Naive thymus-derived CD4-positive, alpha-beta T cell (primary cell): ENCODE results near the gene TMEM100. TPM values are rescaled to one million over a fixed set of nuclear protein-coding genes. Genes with fewer than 3 reads are reported as not detected.

ENCODE experiments used
- ATAC-seq: fragments of 150-1000 bp; cut with Tn5 transposase; 2 replicates; pipeline ENCODE4 v1.10.0; 2021; ENCODE audit warnings: mild to moderate bottlenecking, moderate library complexity
- CTCF ChIA-PET: fragments of 350-600 bp; sonication (Branson Sonifier 250); formaldehyde crosslinking; loops from one replicate; lab custom pipeline; 2021; ENCODE audit warnings: antibody characterized with exemption; lab: Charles Lee
- POLR2A ChIA-PET: fragments of 350-600 bp; sonication (Branson Sonifier 250); formaldehyde crosslinking; loops from one replicate; lab custom pipeline; 2021; ENCODE audit warnings: antibody characterized with exemption, inconsistent platforms; lab: Charles Lee
- DNase-seq, 9 donors: peaks; one replicate each; pipeline versions ENCODE4 v3.0.0 to v3.0.0-alpha.2; 2020 to 2022; ENCODE audit warnings: mixed read lengths in 1 of 9
- H3K27ac ChIP-seq: one replicate; pipeline ENCODE4 v1.7.0; 2013; ENCODE audit warnings: mild to moderate bottlenecking, low read depth, low read length, moderate library complexity
- H3K27me3 ChIP-seq, 2 donors: one replicate each; pipeline ENCODE4 v1.7.0; 2013; ENCODE audit warnings: low read length in 2 of 2, mild to moderate bottlenecking in 2 of 2, moderate library complexity in 2 of 2; ENCODE audit not compliant: control insufficient read depth in 2 of 2, insufficient read depth in 2 of 2
- H3K36me3 ChIP-seq, 3 experiments: 1 replicate in 2 of 3; 2 replicates in 1 of 3; pipeline ENCODE4 v1.7.0; 2013; ENCODE audit warnings: low read length in 3 of 3, mild to moderate bottlenecking in 3 of 3, moderate library complexity in 1 of 3; ENCODE audit not compliant: insufficient read depth in 3 of 3, control insufficient read depth in 2 of 3
- H3K4me1 ChIP-seq, 2 donors: one replicate each; pipeline ENCODE4 v1.7.0; 2013; ENCODE audit warnings: low read length in 2 of 2, mild to moderate bottlenecking in 2 of 2, moderate library complexity in 1 of 2; ENCODE audit not compliant: control insufficient read depth in 2 of 2, insufficient read depth in 2 of 2
- H3K4me3 ChIP-seq: 2 replicates; pipeline ENCODE4 v1.7.0; 2013; ENCODE audit warnings: mild to moderate bottlenecking, low read length
- H3K9me3 ChIP-seq, 3 experiments: 1 replicate in 2 of 3; 2 replicates in 1 of 3; pipeline ENCODE4 v1.7.0; 2013; ENCODE audit warnings: low read length in 3 of 3; ENCODE audit not compliant: control insufficient read depth in 2 of 3
- H3K27ac Mint-ChIP-seq, 9 donors: one replicate each; pipeline ENCODE4 v1.8.0; 2020 to 2022; ENCODE audit warnings: mixed read lengths in 9 of 9, mild to moderate bottlenecking in 8 of 9, moderate library complexity in 5 of 9, inconsistent platforms in 2 of 9
- H3K27me3 Mint-ChIP-seq, 5 donors: one replicate each; pipeline ENCODE4 v1.8.0; 2021 to 2022; ENCODE audit warnings: mixed read lengths in 5 of 5, mild to moderate bottlenecking in 1 of 5
- H3K36me3 Mint-ChIP-seq, 5 donors: one replicate each; pipeline ENCODE4 v1.8.0; 2020 to 2022; ENCODE audit warnings: mixed read lengths in 5 of 5, mild to moderate bottlenecking in 3 of 5, inconsistent platforms in 1 of 5
- H3K4me1 Mint-ChIP-seq, 7 donors: one replicate each; pipeline ENCODE4 v1.8.0; 2020 to 2022; ENCODE audit warnings: mixed read lengths in 7 of 7, mild to moderate bottlenecking in 3 of 7, inconsistent platforms in 1 of 7
- H3K4me3 Mint-ChIP-seq, 10 donors: one replicate each; pipeline ENCODE4 v1.8.0; 2020 to 2022; ENCODE audit warnings: mild to moderate bottlenecking in 10 of 10, mixed read lengths in 10 of 10, moderate library complexity in 6 of 10, inconsistent platforms in 2 of 10
- H3K9me3 Mint-ChIP-seq, 11 donors: one replicate each; pipeline ENCODE4 v1.8.0; 2020 to 2022; ENCODE audit warnings: mixed read lengths in 11 of 11, mild to moderate bottlenecking in 4 of 11, inconsistent platforms in 1 of 11, moderate library complexity in 1 of 11
- intact Hi-C, 2 donors: fragments of 100-400 bp; cut with micrococcal nuclease; formaldehyde crosslinking; loops; one replicate each; pipeline ENCODE4 v1.15.1; 2023
- polyA plus RNA-seq, 2 donors: library from polyadenylated mRNA; unstranded; fragments of 300-500 nt; fragmentation: Illumina TruSeq; gene quantifications; one replicate each; pipeline ENCODE4 v1.2.3, GENCODE V29; 2021
- total RNA-seq, 6 experiments: library from RNA in 5 of 6; stranded (reverse) in 5 of 6; gene quantifications; 1 replicate in 5 of 6; 2 replicates in 1 of 6; pipeline ENCODE4 v1.2.3 and lab custom pipeline; 2021 to 2026

TMEM100 gene
- total and polyA plus RNA-seq, 7 experiments from 2014 or later: not detected

GRCh38 chr17:55722016-55722736 lies 488 bp downstream of the TMEM100 start:
- no peak overlapping the region for H3K27ac ChIP-seq
- H3K4me1 Mint-ChIP-seq: no peaks in the 10 kb centered on the region
- H3K27ac Mint-ChIP-seq: no peak overlapping the region
- H3K9me3 Mint-ChIP-seq: no peaks in the 10 kb centered on the region
- no peaks in the 10 kb centered on the region for H3K36me3 Mint-ChIP-seq
- H3K36me3 ChIP-seq: no peaks in the 10 kb centered on the region
- H3K9me3 ChIP-seq: no peaks in the 10 kb centered on the region
- intact Hi-C loops: no loop called here
- H3K4me3 ChIP-seq: no peak overlapping the region
- H3K27me3 Mint-ChIP-seq: peaks cover 34 to 60% (median 41%) of the 10 kb centered on the region in 5 donors
- CTCF ChIA-PET: interaction anchor here (1.1 kb wide), 1 partner anchor 196 kb away, joined by 3 read pairs; no protein-coding TSS in a partner anchor
- POLR2A ChIA-PET: no interaction called here
- DNase-seq (no peak), ATAC-seq (no peak)
- H3K4me1 ChIP-seq: no peaks in the 10 kb centered on the region
- H3K27me3 ChIP-seq: no peaks in the 10 kb centered on the region
- H3K4me3 Mint-ChIP-seq: no peak overlapping the region

DNA sequence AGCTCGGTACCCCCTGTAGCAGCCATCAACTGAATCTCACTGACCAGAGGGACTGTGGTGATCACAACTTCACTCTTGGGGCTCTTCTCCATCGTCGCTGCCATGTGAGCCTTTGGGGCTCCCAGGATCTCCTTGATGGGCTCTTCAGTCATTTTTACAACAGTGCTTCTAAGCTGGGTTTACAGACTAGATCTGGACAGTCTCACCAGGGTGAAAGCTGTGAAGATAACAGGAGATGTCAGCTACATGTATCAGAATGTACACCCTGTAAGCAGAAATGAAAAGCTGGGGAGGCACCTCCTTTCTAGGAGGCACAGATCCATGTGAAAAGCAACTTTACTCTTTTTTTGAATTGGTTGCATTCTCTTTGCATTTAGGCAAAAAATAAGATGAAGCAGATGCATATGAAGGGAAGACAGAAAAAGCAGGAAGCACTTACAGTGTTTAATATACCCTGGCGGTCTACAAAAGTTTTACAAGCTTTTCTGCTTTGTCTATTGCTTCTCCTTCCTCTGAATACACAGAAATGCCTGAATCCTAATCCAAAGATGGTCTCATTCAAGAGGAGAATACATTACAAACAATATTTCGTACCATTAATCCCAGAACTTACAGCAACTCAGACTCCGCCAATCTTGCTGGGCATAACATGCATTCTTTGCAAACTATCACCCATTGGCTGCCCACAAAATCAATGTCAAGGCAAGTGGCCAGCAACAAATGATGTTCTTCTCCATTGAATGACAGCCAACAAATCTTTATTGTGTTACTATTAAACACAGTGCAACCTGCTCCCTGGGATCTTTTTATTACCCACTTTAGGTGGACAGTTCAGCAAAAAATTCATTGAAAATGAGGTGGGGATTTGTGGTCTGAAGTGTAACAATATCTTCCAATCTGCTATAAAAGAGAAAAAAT lies 1.5 kb downstream of the TMEM100 start:
- no peak overlapping the region for H3K27ac Mint-ChIP-seq
- Histone ChIP-seq H3K9me3 (no peaks in the 10 kb centered on the region), H3K27ac (no peak overlapping the region), H3K4me1 (no peaks in the 10 kb centered on the region), H3K27me3 (no peaks in the 10 kb centered on the region), H3K36me3 (no peaks in the 10 kb centered on the region), H3K4me3 (no peak overlapping the region)
- no peaks in the 10 kb centered on the region for H3K9me3 Mint-ChIP-seq
- no peaks in the 10 kb centered on the region for H3K4me1 Mint-ChIP-seq
- H3K36me3 Mint-ChIP-seq: no peaks in the 10 kb centered on the region
- CTCF ChIA-PET: interaction anchor here (1.1 to 1.4 kb wide), 3 partner anchors 18 to 195 kb away, joined by 3 read pairs; no protein-coding TSS in a partner anchor
- ATAC-seq (no peak), DNase-seq (no peak)
- peaks cover 26 to 51% (median 32%) of the 10 kb centered on the region in 5 donors for H3K27me3 Mint-ChIP-seq
- POLR2A ChIA-PET: no interaction called here
- no peak overlapping the region for H3K4me3 Mint-ChIP-seq
- intact Hi-C loops: no loop called here

DNA sequence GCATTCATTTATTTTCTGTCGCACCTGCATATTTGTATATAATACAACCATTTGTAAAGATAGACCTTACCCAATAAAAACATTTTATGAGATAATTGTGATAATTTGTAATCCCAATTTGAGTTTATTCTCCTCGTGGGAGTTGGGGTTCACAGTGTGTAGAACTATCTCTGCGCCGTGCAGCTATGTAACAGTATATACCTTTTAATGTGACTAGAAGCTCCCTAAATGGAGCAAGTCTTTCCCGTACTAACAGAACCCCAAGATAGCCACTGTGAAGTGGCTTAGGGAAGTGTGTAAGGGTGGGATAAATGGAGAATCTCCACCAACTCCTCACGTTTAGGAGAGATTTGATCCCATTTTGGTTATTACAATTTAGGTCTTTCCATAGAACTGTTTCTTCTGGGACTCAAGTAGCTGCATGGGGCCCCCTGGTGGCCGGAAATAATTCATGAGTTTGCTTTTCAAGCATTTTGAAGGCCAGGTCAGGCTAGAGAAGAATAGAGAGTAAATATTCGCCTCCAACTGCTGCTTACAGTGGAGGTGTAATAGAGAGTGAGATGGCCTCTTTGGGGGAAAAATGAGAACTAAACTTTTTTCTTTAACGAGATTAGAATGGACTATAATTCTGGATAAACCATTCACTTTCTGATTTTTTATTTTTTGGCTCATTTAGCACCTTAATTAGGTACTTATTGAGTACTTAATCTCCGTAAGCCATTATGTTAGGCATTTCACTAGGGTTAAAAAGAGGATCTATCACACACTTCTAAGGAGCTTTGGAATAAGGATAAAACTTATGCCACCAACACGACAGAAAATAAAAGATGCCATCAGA lies 4.5 kb downstream of the TMEM100 start:
- intact Hi-C loops: loop anchor here (1.0 to 2.0 kb wide), 3 partner anchors 117 to 998 kb away; no protein-coding TSS in a partner anchor

GRCh38 chr17:55717432-55717831 lies 5.2 kb downstream of the TMEM100 start:
- H3K4me3 Mint-ChIP-seq: no peak overlapping the region
- H3K27me3 Mint-ChIP-seq: peaks cover 13 to 22% (median 20%) of the 10 kb centered on the region in 5 donors
- H3K4me1 Mint-ChIP-seq: no peaks in the 10 kb centered on the region
- POLR2A ChIA-PET: no interaction called here
- no peak overlapping the region for H3K27ac ChIP-seq
- intact Hi-C loops: no loop called here
- H3K27me3 ChIP-seq: no peaks in the 10 kb centered on the region
- H3K36me3 Mint-ChIP-seq: no peaks in the 10 kb centered on the region
- no peaks in the 10 kb centered on the region for H3K4me1 ChIP-seq
- no peak overlapping the region for H3K4me3 ChIP-seq
- DNase-seq (no peak), ATAC-seq (no peak)
- no peaks in the 10 kb centered on the region for H3K9me3 ChIP-seq
- H3K27ac Mint-ChIP-seq: no peak overlapping the region
- CTCF ChIA-PET: interaction anchor here (0.5 to 3.2 kb wide), 7 partner anchors 39 to 627 kb away, joined by 3 to 23 read pairs (median 5); no protein-coding TSS in a partner anchor
- no peaks in the 10 kb centered on the region for H3K9me3 Mint-ChIP-seq
- no peaks in the 10 kb centered on the region for H3K36me3 ChIP-seq

More for the DNA sequence above, 4.5 kb downstream of the TMEM100 start:
- H3K9me3 Mint-ChIP-seq: no peaks in the 10 kb centered on the region
- Histone ChIP-seq H3K27me3 (no peaks in the 10 kb centered on the region), H3K27ac (no peak overlapping the region), H3K4me3 (no peak overlapping the region), H3K9me3 (no peaks in the 10 kb centered on the region), H3K4me1 (no peaks in the 10 kb centered on the region), H3K36me3 (no peaks in the 10 kb centered on the region)
- H3K36me3 Mint-ChIP-seq: no peaks in the 10 kb centered on the region
- H3K4me1 Mint-ChIP-seq: no peaks in the 10 kb centered on the region
- CTCF ChIA-PET: interaction anchor here (0.6 to 3.2 kb wide), 7 partner anchors 40 to 680 kb away, joined by 3 to 23 read pairs (median 5); no protein-coding TSS in a partner anchor
- no peak overlapping the region for H3K4me3 Mint-ChIP-seq
- peak; percentile 49 for ATAC-seq
- H3K27ac Mint-ChIP-seq: no peak overlapping the region
- peak; percentile 20 to 58 (median 38) for DNase-seq
- H3K27me3 Mint-ChIP-seq: peaks cover 14 to 29% (median 27%) of the 10 kb centered on the region in 5 donors
- POLR2A ChIA-PET: interaction anchor here (0.6 kb wide), 1 partner anchor 21 kb away, joined by 3 read pairs; no protein-coding TSS in a partner anchor

- Mint-ChIP-seq H3K9me3 (peaks cover 0 to 1% (median 0%) of the 10 kb centered on the region in 11 donors), H3K27ac (no peak overlapping the region), H3K36me3 (no peaks in the 10 kb centered on the region), H3K4me3 (no peak overlapping the region), H3K4me1 (peaks cover 0 to 2% (median 0%) of the 10 kb centered on the region in 7 donors), H3K27me3 (peaks cover 3 to 22% (median 19%) of the 10 kb centered on the region in 5 donors)
- Histone ChIP-seq H3K36me3 (no peaks in the 10 kb centered on the region), H3K9me3 (no peaks in the 10 kb centered on the region), H3K4me3 (no peak overlapping the region), H3K27ac (no peak overlapping the region), H3K4me1 (no peaks in the 10 kb centered on the region), H3K27me3 (no peaks in the 10 kb centered on the region)
- ChIA-PET CTCF (no interaction called here), POLR2A (no interaction called here)
- DNase-seq (no peak), ATAC-seq (no peak)
- intact Hi-C loops: no loop called here
Measured at GRCh38 chr17:55710829-55711496, 11.7 kb downstream of the TMEM100 start.
